Sigmoid colon (tissue), 7 donors: ENCODE data around the gene ARHGAP9. TPM values are rescaled to one million over a fixed set of nuclear protein-coding genes. Genes with fewer than 3 reads are reported as not detected.
A peak's percentile ranks its signal among the peaks of the same experiment; 100 is the strongest.

Experiments used
- DNase-seq: peaks from one replicate; pipeline ENCODE4 v3.0.0-alpha.2; 2019
- H3K27ac ChIP-seq, 4 donors: fragments of 200-600 bp; sonication (generic); one replicate each; pipeline ENCODE4 v1.5.1; 2016 to 2019; ENCODE audit warnings: mild to moderate bottlenecking in 1 of 4
- H3K27me3 ChIP-seq, 3 donors: fragments of 200-600 bp; sonication (generic); one replicate each; pipeline ENCODE4 v1.5.1; 2019; ENCODE audit warnings: mild to moderate bottlenecking in 1 of 3
- H3K36me3 ChIP-seq, 4 donors: fragments of 200-600 bp; sonication (generic); one replicate each; pipeline ENCODE4 v1.5.1; 2016 to 2019
- H3K4me1 ChIP-seq, 4 donors: fragments of 200-600 bp; sonication (generic); one replicate each; pipeline ENCODE4 v1.5.1; 2017 to 2019
- H3K4me3 ChIP-seq, 4 donors: fragments of 200-600 bp; sonication (generic); one replicate each; pipeline ENCODE4 v1.5.1; 2017 to 2019; ENCODE audit warnings: mild to moderate bottlenecking in 2 of 4, moderate library complexity in 1 of 4
- H3K9me3 ChIP-seq, 4 donors: fragments of 200-600 bp in 3 of 4; sonication (generic) in 3 of 4; one replicate each; pipeline versions ENCODE4 v1.5.1 to v1.6.1; 2013 to 2019
- EP300 ChIP-seq, 4 donors: sonication (generic); formaldehyde crosslinking; IDR thresholded peaks; one replicate each; pipeline ENCODE4 v1.6.1; 2017; ENCODE audit warnings: antibody characterized with exemption in 4 of 4
- POLR2A ChIP-seq, 2 donors: fragments of 450-650 bp; IDR thresholded peaks; one replicate each; pipeline ENCODE4 v1.6.1; 2016; ENCODE audit warnings: antibody characterized with exemption in 2 of 2, mild to moderate bottlenecking in 2 of 2, moderate library complexity in 2 of 2
- POLR2AphosphoS5 ChIP-seq, 4 donors: sonication (generic); formaldehyde crosslinking; IDR thresholded peaks; one replicate each; pipeline ENCODE4 v1.6.1; 2017; ENCODE audit warnings: antibody characterized with exemption in 4 of 4
- WGBS, 2 donors: extraction: QIAGEN DNeasy Blood & Tissue Kit; methylation state at CpG; one replicate each; pipeline ENCODE4 v1.1.7; 2013; 5-methylcytosine and 5-hydroxymethylcytosine counted together
- intact Hi-C: fragments of 100-400 bp; cut with DNase I; formaldehyde crosslinking; loops from one replicate; pipeline ENCODE4 v1.15.1; 2023
- polyA plus RNA-seq, 3 donors: library from polyadenylated mRNA; stranded (reverse); fragments of 200-250 nt; gene quantifications; one replicate each; pipeline ENCODE4 v1.2.3, GENCODE V29; 2013
- total RNA-seq, 4 donors: library from RNA; depleted of rRNA; stranded (reverse); fragments of >200 nt; gene quantifications; one replicate each; pipeline ENCODE4 v1.1.0, GENCODE V29; 2016
- TF ChIP-seq, protein P1 (sequence below), 4 experiments: fragments of 450-650 bp in 3 of 4; fragments of 200-600 bp in 1 of 4; IDR thresholded peaks; one replicate each; pipeline ENCODE4 v1.5.1; 2016 to 2019; ENCODE audit warnings: antibody characterized with exemption in 4 of 4, mild to moderate bottlenecking in 3 of 4, moderate library complexity in 2 of 4
- donor health status: healthy with polysubstance abuse.
- donor health status: Bipolar disorder and iron deficiency.
- donor health status: healthy.

ARHGAP9 gene
- total and polyA plus RNA-seq, 7 donors, result 4.3 to 54.7 (median 6.6) TPM

- intact Hi-C loops, result no loop called here
- TF ChIP-seq, protein P1, sequence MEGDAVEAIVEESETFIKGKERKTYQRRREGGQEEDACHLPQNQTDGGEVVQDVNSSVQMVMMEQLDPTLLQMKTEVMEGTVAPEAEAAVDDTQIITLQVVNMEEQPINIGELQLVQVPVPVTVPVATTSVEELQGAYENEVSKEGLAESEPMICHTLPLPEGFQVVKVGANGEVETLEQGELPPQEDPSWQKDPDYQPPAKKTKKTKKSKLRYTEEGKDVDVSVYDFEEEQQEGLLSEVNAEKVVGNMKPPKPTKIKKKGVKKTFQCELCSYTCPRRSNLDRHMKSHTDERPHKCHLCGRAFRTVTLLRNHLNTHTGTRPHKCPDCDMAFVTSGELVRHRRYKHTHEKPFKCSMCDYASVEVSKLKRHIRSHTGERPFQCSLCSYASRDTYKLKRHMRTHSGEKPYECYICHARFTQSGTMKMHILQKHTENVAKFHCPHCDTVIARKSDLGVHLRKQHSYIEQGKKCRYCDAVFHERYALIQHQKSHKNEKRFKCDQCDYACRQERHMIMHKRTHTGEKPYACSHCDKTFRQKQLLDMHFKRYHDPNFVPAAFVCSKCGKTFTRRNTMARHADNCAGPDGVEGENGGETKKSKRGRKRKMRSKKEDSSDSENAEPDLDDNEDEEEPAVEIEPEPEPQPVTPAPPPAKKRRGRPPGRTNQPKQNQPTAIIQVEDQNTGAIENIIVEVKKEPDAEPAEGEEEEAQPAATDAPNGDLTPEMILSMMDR (IDR thresholded peaks at IDR 0.05), result no peak
- TF ChIP-seq POLR2AphosphoS5 (IDR thresholded peaks at IDR 0.05) (no peak), EP300 (IDR thresholded peaks at IDR 0.05) (no peak), POLR2A (IDR thresholded peaks at IDR 0.05) (no peak)
- Histone ChIP-seq H3K4me3 (no peak overlapping the region), H3K4me1 (peaks cover 4 to 29% (median 19%) of the 10 kb centered on the region in 4 donors), H3K27ac (no peak overlapping the region), H3K27me3 (peaks cover 0 to 23% (median 0%) of the 10 kb centered on the region in 3 donors), H3K9me3 (no peaks in the 10 kb centered on the region), H3K36me3 (no peaks in the 10 kb centered on the region)
- no peak for DNase-seq
- 81 to 83% methylated on average over 6 of the region's 6 CpGs for WGBS, 2 donors
Measured at GRCh38 chr12:57465030-57465746, 14.5 kb downstream of the ARHGAP9 start.

DNA sequence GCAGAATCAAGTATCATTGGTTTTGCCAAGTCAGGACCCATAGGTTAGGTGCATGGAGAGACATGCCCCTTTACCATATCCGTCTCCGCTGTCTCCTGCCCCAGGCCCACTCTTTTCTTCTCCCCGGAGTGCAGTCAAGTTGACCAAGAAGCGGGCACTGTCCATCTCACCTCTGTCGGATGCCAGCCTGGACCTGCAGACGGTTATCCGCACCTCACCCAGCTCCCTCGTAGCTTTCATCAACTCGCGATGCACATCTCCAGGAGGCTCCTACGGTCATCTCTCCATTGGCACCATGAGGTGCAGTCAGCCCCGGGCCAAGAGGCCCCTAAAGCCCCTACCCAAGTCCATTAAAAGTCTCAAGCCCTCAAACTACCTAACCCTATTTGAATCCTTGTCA lies 15.1 kb downstream of the ARHGAP9 start:
- DNase-seq, result no peak
- no peak for TF ChIP-seq POLR2AphosphoS5 (IDR thresholded peaks at IDR 0.05)
- TF ChIP-seq, protein P1 (IDR thresholded peaks at IDR 0.05), result no peak
- TF ChIP-seq EP300 (IDR thresholded peaks at IDR 0.05), result no peak
- TF ChIP-seq POLR2A (IDR thresholded peaks at IDR 0.05), result no peak
- intact Hi-C loops, result no loop called here
- Histone ChIP-seq H3K36me3 (no peaks in the 10 kb centered on the region), H3K27me3 (peaks cover 0 to 17% (median 0%) of the 10 kb centered on the region in 3 donors), H3K4me1 (peaks cover 5 to 33% (median 24%) of the 10 kb centered on the region in 4 donors), H3K27ac (no peak overlapping the region), H3K9me3 (no peaks in the 10 kb centered on the region), H3K4me3 (no peak overlapping the region)
- 90 to 94% methylated on average over 12 of the region's 12 CpGs for WGBS, 2 donors

- WGBS, 2 donors, result 23 to 27% methylated on average over 5 of the region's 5 CpGs
- H3K4me3 ChIP-seq, result peak overlapping the region in 2 of 4 donors; percentile 68 to 71
- H3K9me3 ChIP-seq, result no peaks in the 10 kb centered on the region
- TF ChIP-seq POLR2A (IDR thresholded peaks at IDR 0.05), result no peak
- no peak for DNase-seq
- intact Hi-C loops, result loop anchor here (2.0 kb wide), 1 partner anchor 24 kb away; no protein-coding TSS in a partner anchor
- peaks cover 0 to 13% (median 0%) of the 10 kb centered on the region in 3 donors for H3K27me3 ChIP-seq
- H3K4me1 ChIP-seq, result peaks cover 8 to 38% (median 27%) of the 10 kb centered on the region in 4 donors
- no peaks in the 10 kb centered on the region for H3K36me3 ChIP-seq
- H3K27ac ChIP-seq, result peak overlapping the region in 3 of 4 donors; percentile 84 to 91 (median 85)
Measured at GRCh38 chr12:57462912-57463253, 16.8 kb downstream of the ARHGAP9 start.

DNA sequence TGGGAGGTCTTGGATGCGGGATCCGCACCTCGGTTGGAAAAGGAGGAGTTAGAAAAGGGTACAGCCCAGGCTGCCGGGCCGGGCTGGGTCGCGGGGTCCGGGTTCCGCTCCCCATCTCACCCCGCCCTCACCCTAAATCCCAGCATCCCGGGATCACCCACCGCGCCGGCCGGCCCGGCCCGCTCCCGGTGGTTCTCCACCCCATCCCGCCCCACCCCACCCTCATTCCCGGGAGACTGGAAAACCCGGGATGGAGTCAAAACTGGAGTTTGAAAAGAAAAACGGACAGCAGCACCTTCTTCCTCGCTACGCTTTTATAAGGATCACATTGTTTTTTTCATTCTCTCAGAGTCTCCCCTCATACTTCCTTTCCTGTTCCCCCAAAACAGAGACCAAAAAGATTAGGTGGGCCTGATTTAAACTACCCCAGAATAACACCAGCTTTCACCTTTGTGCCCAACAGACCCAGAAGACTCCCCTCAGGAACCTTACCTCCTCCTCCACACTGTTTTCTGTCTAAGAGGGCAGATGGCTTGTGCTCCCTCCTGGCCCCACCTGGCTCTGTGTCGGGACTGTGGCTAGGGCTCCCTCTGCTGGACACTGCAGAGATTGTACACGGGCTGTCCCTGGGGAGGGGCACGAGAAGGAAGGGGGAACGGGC lies 17.3 kb downstream of the ARHGAP9 start:
- Histone ChIP-seq H3K36me3 (no peaks in the 10 kb centered on the region), H3K4me1 (peaks cover 8 to 38% (median 27%) of the 10 kb centered on the region in 4 donors), H3K27ac (peak overlapping the region; percentile 84 to 91 (median 84)), H3K27me3 (peaks cover 0 to 13% (median 0%) of the 10 kb centered on the region in 3 donors), H3K4me3 (peak overlapping the region; percentile 56 to 71 (median 63)), H3K9me3 (no peaks in the 10 kb centered on the region)
- peak; percentile 95 for DNase-seq
- TF ChIP-seq POLR2A (IDR thresholded peaks at IDR 0.05) (no peak), EP300 (IDR thresholded peaks at IDR 0.05) (no peak), POLR2AphosphoS5 (IDR thresholded peaks at IDR 0.05) (peak in 3 of 4 donors; percentile 27 to 51 (median 36))
- TF ChIP-seq, protein P1 (IDR thresholded peaks at IDR 0.05), result peak; percentile 91 to 98 (median 95)
- WGBS, 2 donors, result 0 to 1% methylated on average over 28 of the region's 28 CpGs
- intact Hi-C loops, result loop anchor here (2.0 kb wide), 1 partner anchor 24 kb away; no protein-coding TSS in a partner anchor

GRCh38 chr12:57461917-57462250 lies 17.8 kb downstream of the ARHGAP9 start:
- Histone ChIP-seq H3K4me1 (peaks cover 8 to 38% (median 27%) of the 10 kb centered on the region in 4 donors), H3K36me3 (no peaks in the 10 kb centered on the region), H3K9me3 (no peaks in the 10 kb centered on the region), H3K27me3 (peaks cover 0 to 13% (median 0%) of the 10 kb centered on the region in 3 donors), H3K27ac (peak overlapping the region; percentile 84 to 91 (median 84)), H3K4me3 (peak overlapping the region; percentile 56 to 71 (median 63))
- intact Hi-C loops, result loop anchor here (2.0 kb wide), 2 partner anchors 25 to 85 kb away; partner anchors contain the start of gene DCTN2
- DNase-seq, result no peak
- TF ChIP-seq, protein P1 (IDR thresholded peaks at IDR 0.05), result no peak
- no peak for TF ChIP-seq POLR2AphosphoS5 (IDR thresholded peaks at IDR 0.05)
- no peak for TF ChIP-seq POLR2A (IDR thresholded peaks at IDR 0.05)
- TF ChIP-seq EP300 (IDR thresholded peaks at IDR 0.05), result no peak
- 0% methylated on average over 9 of the region's 9 CpGs for WGBS, 2 donors
